GM12878 (cell line): Measurements from ENCODE around the gene GFAP. TPM values are rescaled to one million over a fixed set of nuclear protein-coding genes. Genes with fewer than 3 reads are reported as not detected.

Source experiments
- ATAC-seq: fragments of 200-7000 bp; cut with Tn5 transposase; 3 replicates; pipeline ENCODE4 v1.9.1; 2020; ENCODE audit warnings: mild to moderate bottlenecking, moderate library complexity
- BruUV-seq: library from RNA; stranded (reverse); fragments of 400-500 nt; replicated peaks from 2 replicates; lab custom pipeline; 2021; lab: Mats Ljungman, UMichigan
- CTCF ChIA-PET: fragments of 300-600 bp; sonication (Branson Sonifier 250); formaldehyde crosslinking; extraction: SDS; loops from one replicate; lab custom pipeline; 2021; ENCODE audit warnings: inconsistent platforms; lab: Yijun Ruan, JAX
- POLR2A ChIA-PET: fragments of 350-600 bp; formaldehyde crosslinking; extraction: SDS; loops from one replicate; lab custom pipeline; 2021; ENCODE audit warnings: inconsistent platforms; lab: Charles Lee
- RAD21 ChIA-PET: fragments of 300-600 bp; sonication (Branson Sonifier 250); formaldehyde crosslinking; loops from one replicate; lab custom pipeline; 2023; ENCODE audit warnings: antibody characterized with exemption; ENCODE audit not compliant: unreplicated experiment; lab: Charles Lee
- SMC1A ChIA-PET: fragments of 300-600 bp; sonication (Branson Sonifier 250); formaldehyde crosslinking; loops from one replicate; lab custom pipeline; 2023; ENCODE audit not compliant: unreplicated experiment, uncharacterized antibody; lab: Charles Lee
- DNase-seq: peaks from one replicate; pipeline ENCODE4 v3.0.0-alpha.2; 2011; ENCODE audit warnings: low read depth, low spot score
- FAIRE-seq: peaks from 3 replicates; lab custom pipeline; 2011; peaks lifted over from hg19 to GRCh38; lab: Jason Lieb, UNC
- H2AFZ ChIP-seq: 2 replicates; pipeline ENCODE4 v1.6.0; 2011; ENCODE audit warnings: low read depth, low read length, control low read depth; ENCODE audit not compliant: control insufficient read depth
- H3K27ac ChIP-seq: 2 replicates; pipeline ENCODE4 v1.5.1; 2011; ENCODE audit warnings: control low read depth; ENCODE audit not compliant: control insufficient read depth, insufficient read depth
- H3K27me3 ChIP-seq, 2 experiments: replicated peaks in 1 of 2; 2 replicates each; pipeline versions ENCODE4 v1.6.0 to v1.6.1; 2011; ENCODE audit warnings: low read length in 1 of 2; ENCODE audit not compliant: control insufficient read depth in 2 of 2, insufficient read depth in 2 of 2
- H3K36me3 ChIP-seq, 2 experiments: 2 replicates each; pipeline ENCODE4 v1.5.1; 2011; ENCODE audit warnings: low read length in 1 of 2; ENCODE audit not compliant: control insufficient read depth in 2 of 2, insufficient read depth in 2 of 2
- H3K4me1 ChIP-seq: 2 replicates; pipeline ENCODE4 v1.6.1; 2011; ENCODE audit warnings: mild to moderate bottlenecking, low read length, moderate library complexity, mixed read lengths; ENCODE audit not compliant: control insufficient read depth, insufficient read depth
- H3K4me2 ChIP-seq: 2 replicates; pipeline ENCODE4 v1.6.0; 2011; ENCODE audit warnings: control low read depth; ENCODE audit not compliant: control insufficient read depth, insufficient read depth
- H3K4me3 ChIP-seq: fragments of 200-600 bp; sonication (generic); 2 replicates; pipeline ENCODE4 v1.5.1; 2016
- H3K79me2 ChIP-seq: 2 replicates; pipeline ENCODE4 v1.6.0; 2011; ENCODE audit warnings: low read length; ENCODE audit not compliant: control insufficient read depth, insufficient read depth
- H3K9ac ChIP-seq: 2 replicates; pipeline ENCODE4 v1.8.0; 2011; ENCODE audit warnings: low read length, control low read depth, mixed read lengths; ENCODE audit not compliant: control insufficient read depth, insufficient read depth
- H3K9me3 ChIP-seq: replicated peaks from 3 replicates; pipeline ENCODE4 v1.5.1; 2011; ENCODE audit warnings: mild to moderate bottlenecking, low read length; ENCODE audit not compliant: control insufficient read depth, insufficient read depth
- H4K20me1 ChIP-seq: 2 replicates; pipeline ENCODE4 v1.6.0; 2011; ENCODE audit not compliant: control insufficient read depth, insufficient read depth
- ATF7 ChIP-seq: fragments of 450-650 bp; IDR thresholded peaks from 2 replicates; pipeline ENCODE4 v1.6.1; 2016; ENCODE audit warnings: low read depth, mild to moderate bottlenecking
- BRCA1 ChIP-seq: IDR thresholded peaks from 2 replicates; pipeline ENCODE4 v1.6.1; 2011; ENCODE audit warnings: low read depth, low read length, improper control_type of control experiment
- CEBPB ChIP-seq, 2 experiments: fragments of 150-350 bp in 1 of 2; IDR thresholded peaks; 2 replicates each; pipeline ENCODE4 v1.6.1; 2012 to 2014; ENCODE audit warnings: low read depth in 2 of 2, low read length in 2 of 2, borderline replicate concordance in 1 of 2, inconsistent platforms in 1 of 2
- CREM ChIP-seq: IDR thresholded peaks from 2 replicates; pipeline ENCODE4 v1.6.1; 2014; ENCODE audit warnings: antibody characterized with exemption, low read depth
- ETV6 ChIP-seq, 2 experiments: fragments of 450-650 bp in 1 of 2; IDR thresholded peaks in 1 of 2; conservative IDR thresholded peaks in 1 of 2; 2 replicates each; pipeline ENCODE4 v1.6.1; 2014; ENCODE audit warnings: antibody characterized with exemption in 1 of 2, borderline replicate concordance in 1 of 2, low read depth in 1 of 2, mild to moderate bottlenecking in 1 of 2, moderate library complexity in 1 of 2
- IKZF1 ChIP-seq: fragments of 450-650 bp; conservative IDR thresholded peaks from 2 replicates; pipeline ENCODE4 v1.6.1; 2017; ENCODE audit warnings: antibody characterized with exemption, mild to moderate bottlenecking
- LARP7 ChIP-seq: fragments of 450-650 bp; IDR thresholded peaks from 2 replicates; pipeline ENCODE4 v1.6.1; 2017; ENCODE audit warnings: mild to moderate bottlenecking
- NBN ChIP-seq: fragments of 450-650 bp; IDR thresholded peaks from 2 replicates; pipeline ENCODE4 v1.6.1; 2016
- NFYA ChIP-seq: IDR thresholded peaks from 2 replicates; pipeline ENCODE4 v1.6.1; 2011; ENCODE audit warnings: low read depth, mild to moderate bottlenecking, low read length, improper control_type of control experiment, borderline replicate concordance
- NRF1 ChIP-seq: conservative IDR thresholded peaks from 2 replicates; pipeline ENCODE4 v1.6.1; 2011; ENCODE audit warnings: mild to moderate bottlenecking, low read depth, low read length, improper control_type of control experiment
- PML ChIP-seq: IDR thresholded peaks from 2 replicates; pipeline ENCODE4 v1.6.1; 2012; ENCODE audit warnings: low read length, inconsistent platforms
- RFX5 ChIP-seq: IDR thresholded peaks from 2 replicates; pipeline ENCODE4 v1.6.1; 2011; ENCODE audit warnings: low read depth, low read length, improper control_type of control experiment
- STAT1 ChIP-seq: fragments of 450-650 bp; conservative IDR thresholded peaks from 2 replicates; pipeline ENCODE4 v1.6.1; 2014; ENCODE audit warnings: antibody characterized with exemption, mild to moderate bottlenecking
- ZNF217 ChIP-seq: fragments of 450-650 bp; IDR thresholded peaks from 2 replicates; pipeline ENCODE4 v1.6.1; 2017; ENCODE audit warnings: antibody characterized with exemption, mild to moderate bottlenecking
- ZNF274 ChIP-seq: IDR thresholded peaks from one replicate; pipeline ENCODE4 v1.8.0; 2011; ENCODE audit not compliant: insufficient read length, insufficient read depth
- WGBS: methylation state at CpG from one replicate; pipeline ENCODE4 v1.1.6; 2016; ENCODE audit warnings: low lambda C conversion rate; ENCODE audit not compliant: insufficient replicate concordance, insufficient coverage; ENCODE audit errors: missing lambda C conversion rate; 5-methylcytosine and 5-hydroxymethylcytosine counted together
- in situ Hi-C: fragments of 300-500 bp; cut with MboI; formaldehyde crosslinking; loops from 9 replicates; pipeline ENCODE4 v1.14.3; 2018; ENCODE audit warnings: mixed read lengths
- intact Hi-C: fragments of 100-400 bp; cut with micrococcal nuclease; formaldehyde crosslinking; loops from one replicate; pipeline ENCODE4 v1.14.2; 2022; ENCODE audit not compliant: unreplicated experiment
- polyA plus RNA-seq, 11 experiments: library from polyadenylated mRNA; depleted of rRNA in 4 of 11; unstranded in 6 of 11; stranded (reverse) in 5 of 11; fragments of >200 nt; fragmentation: Nextera tagmentation in 4 of 11; fragmentation: Illumina TruSeq in 1 of 11; extraction: Ambion mirVana in 4 of 11; extraction: Trizol in 1 of 11; gene quantifications; 1 replicate in 1 of 11; 2 replicates in 10 of 11; pipeline versions ENCODE4 v1.2.1 to v1.2.3, GENCODE V29; 2011 to 2016; ENCODE audit warnings: inconsistent platforms in 2 of 11, missing spikeins in 2 of 11, low read depth in 1 of 11
- total RNA-seq, 4 experiments: library from RNA; depleted of rRNA in 3 of 4; stranded (reverse); fragments of >200 nt in 3 of 4; fragmentation: Illumina TruSeq in 1 of 4; extraction: Trizol in 1 of 4; gene quantifications; 2 replicates each; pipeline versions ENCODE4 v1.2.1 to v1.2.3, GENCODE V29; 2013 to 2021
- TF ChIP-seq, protein P1 (sequence below): fragments of 450-650 bp; IDR thresholded peaks from 2 replicates; pipeline ENCODE4 v1.6.1; 2014; ENCODE audit warnings: mild to moderate bottlenecking
- TF ChIP-seq, protein P2 (sequence below): IDR thresholded peaks from 2 replicates; pipeline ENCODE4 v1.6.1; 2011; ENCODE audit warnings: low read depth, low read length, improper control_type of control experiment, borderline replicate concordance

GFAP gene
- total and polyA plus RNA-seq, 10 of the 15 experiments (the other 5 are each of a cell fraction or from before 2014, with no cell fraction given) = 0.04 to 0.25 TPM; not detected in 8

DNA sequence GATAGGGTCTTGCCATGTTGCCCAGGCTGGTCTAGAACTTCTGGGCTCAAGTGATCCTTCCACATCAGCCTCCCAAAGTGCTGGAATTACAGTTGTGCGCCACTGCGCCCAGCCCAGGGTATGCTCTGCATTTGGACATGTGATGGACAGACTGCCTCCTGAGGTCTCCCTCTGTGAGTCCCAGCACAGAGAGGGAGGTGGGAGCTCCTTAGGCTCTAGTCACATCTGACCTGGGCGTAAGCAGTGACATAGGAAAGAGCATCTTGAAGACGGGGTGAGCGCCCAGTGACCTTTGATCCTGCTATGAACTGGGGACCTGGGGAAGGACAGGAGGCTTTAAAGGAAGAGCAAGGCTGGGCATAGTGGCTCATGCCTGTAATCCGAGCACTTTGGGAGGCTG lies 2.2 kb upstream of the GFAP start:
- H2AFZ ChIP-seq = no peak overlapping the region
- FAIRE-seq (no peak), DNase-seq (no peak), ATAC-seq (no peak)
- no peak overlapping the region for H3K4me3 ChIP-seq
- BruUV-seq = no TSS peak
- TF ChIP-seq, protein P1, sequence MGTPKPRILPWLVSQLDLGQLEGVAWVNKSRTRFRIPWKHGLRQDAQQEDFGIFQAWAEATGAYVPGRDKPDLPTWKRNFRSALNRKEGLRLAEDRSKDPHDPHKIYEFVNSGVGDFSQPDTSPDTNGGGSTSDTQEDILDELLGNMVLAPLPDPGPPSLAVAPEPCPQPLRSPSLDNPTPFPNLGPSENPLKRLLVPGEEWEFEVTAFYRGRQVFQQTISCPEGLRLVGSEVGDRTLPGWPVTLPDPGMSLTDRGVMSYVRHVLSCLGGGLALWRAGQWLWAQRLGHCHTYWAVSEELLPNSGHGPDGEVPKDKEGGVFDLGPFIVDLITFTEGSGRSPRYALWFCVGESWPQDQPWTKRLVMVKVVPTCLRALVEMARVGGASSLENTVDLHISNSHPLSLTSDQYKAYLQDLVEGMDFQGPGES = no peak
- no peak for TF ChIP-seq CREM
- TF ChIP-seq NRF1 = no peak
- no peak for TF ChIP-seq ATF7
- no peak for TF ChIP-seq NBN
- no peak for TF ChIP-seq ZNF217
- no peak for TF ChIP-seq STAT1
- no peak for TF ChIP-seq RFX5
- TF ChIP-seq ETV6 (conservative IDR thresholded peaks at IDR 0.05 in 1 of 2, IDR thresholded peaks at IDR 0.05 in 1 of 2; ENCODE audit: borderline replicate concordance in 1 of 2, low read depth in 1 of 2) = no peak
- TF ChIP-seq PML = no peak
- TF ChIP-seq ZNF274 = no peak
- TF ChIP-seq BRCA1 = no peak
- TF ChIP-seq LARP7 = no peak
- TF ChIP-seq IKZF1 = no peak
- TF ChIP-seq, protein P2, sequence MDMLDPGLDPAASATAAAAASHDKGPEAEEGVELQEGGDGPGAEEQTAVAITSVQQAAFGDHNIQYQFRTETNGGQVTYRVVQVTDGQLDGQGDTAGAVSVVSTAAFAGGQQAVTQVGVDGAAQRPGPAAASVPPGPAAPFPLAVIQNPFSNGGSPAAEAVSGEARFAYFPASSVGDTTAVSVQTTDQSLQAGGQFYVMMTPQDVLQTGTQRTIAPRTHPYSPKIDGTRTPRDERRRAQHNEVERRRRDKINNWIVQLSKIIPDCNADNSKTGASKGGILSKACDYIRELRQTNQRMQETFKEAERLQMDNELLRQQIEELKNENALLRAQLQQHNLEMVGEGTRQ = no peak
- TF ChIP-seq CEBPB (IDR thresholded peaks at IDR 0.05; ENCODE audit: borderline replicate concordance in 1 of 2, low read depth in 2 of 2, low read length in 2 of 2) = no peak
- no peak for TF ChIP-seq NFYA
- no peak overlapping the region for H3K4me2 ChIP-seq
- ChIA-PET POLR2A (no interaction called here), RAD21 (interaction anchor here (1.1 kb wide), 1 partner anchor 218 kb away, joined by 3 read pairs; the partner anchor contains the start of gene ACBD4), CTCF (interaction anchor here (1.0 to 6.9 kb wide), 5 partner anchors 8 to 214 kb away, joined by 3 to 156 read pairs (median 6); partner anchors contain the start of genes ACBD4 and PLCD3), SMC1A (interaction anchor here (0.6 to 6.5 kb wide), 6 partner anchors 8 to 192 kb away, joined by 3 to 90 read pairs (median 3); a partner anchor contains a TSS)
- H3K9ac ChIP-seq = no peak overlapping the region
- no peaks in the 10 kb centered on the region for H3K36me3 ChIP-seq
- in situ Hi-C loops (no loop called here), intact Hi-C loops (no loop called here)
- no peak overlapping the region for H3K27ac ChIP-seq
- no peaks in the 10 kb centered on the region for H4K20me1 ChIP-seq
- H3K27me3 ChIP-seq = peaks cover 0 to 3% of the 10 kb centered on the region in 2 experiments; a peak in 2 of 4 replicates
- WGBS = 37% methylated on average over 6 of the region's 6 CpGs
- no peaks in the 10 kb centered on the region for H3K9me3 ChIP-seq
- no peaks in the 10 kb centered on the region for H3K79me2 ChIP-seq
- H3K4me1 ChIP-seq = peaks cover 12% of the 10 kb centered on the region
